Measurements from ENCODE around the gene AANAT. TPM values are rescaled to one million over a fixed set of nuclear protein-coding genes. Genes with fewer than 3 reads are reported as not detected.

Gene AANAT
- total and polyA plus RNA-seq, 4 donors = not detected

DNA sequence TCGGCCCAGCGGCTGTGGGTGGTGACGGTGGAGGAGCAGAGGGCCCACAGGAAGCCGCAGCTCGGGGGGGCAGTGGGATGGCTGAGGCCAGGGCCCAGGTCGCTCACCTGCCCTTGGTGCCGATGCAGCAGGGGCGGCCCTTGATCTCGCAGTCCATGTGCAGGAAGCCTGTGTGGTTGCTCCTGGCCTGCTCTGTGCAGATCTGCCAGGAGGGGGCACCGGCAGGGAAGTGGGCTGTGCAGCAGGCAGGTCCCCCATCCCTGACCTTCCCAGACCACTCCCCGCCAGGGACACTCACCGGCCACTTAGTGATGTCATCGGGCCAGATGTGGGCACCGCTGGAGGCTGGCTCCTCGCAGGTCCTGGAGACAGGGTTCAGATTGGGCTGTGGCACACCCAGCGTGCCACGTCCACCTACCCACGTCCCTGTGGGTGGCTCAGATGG is 6.2 kb downstream of the AANAT start:
- no peak for TF ChIP-seq FOXA1 (IDR thresholded peaks at IDR 0.05)
- TF ChIP-seq, protein P1, sequence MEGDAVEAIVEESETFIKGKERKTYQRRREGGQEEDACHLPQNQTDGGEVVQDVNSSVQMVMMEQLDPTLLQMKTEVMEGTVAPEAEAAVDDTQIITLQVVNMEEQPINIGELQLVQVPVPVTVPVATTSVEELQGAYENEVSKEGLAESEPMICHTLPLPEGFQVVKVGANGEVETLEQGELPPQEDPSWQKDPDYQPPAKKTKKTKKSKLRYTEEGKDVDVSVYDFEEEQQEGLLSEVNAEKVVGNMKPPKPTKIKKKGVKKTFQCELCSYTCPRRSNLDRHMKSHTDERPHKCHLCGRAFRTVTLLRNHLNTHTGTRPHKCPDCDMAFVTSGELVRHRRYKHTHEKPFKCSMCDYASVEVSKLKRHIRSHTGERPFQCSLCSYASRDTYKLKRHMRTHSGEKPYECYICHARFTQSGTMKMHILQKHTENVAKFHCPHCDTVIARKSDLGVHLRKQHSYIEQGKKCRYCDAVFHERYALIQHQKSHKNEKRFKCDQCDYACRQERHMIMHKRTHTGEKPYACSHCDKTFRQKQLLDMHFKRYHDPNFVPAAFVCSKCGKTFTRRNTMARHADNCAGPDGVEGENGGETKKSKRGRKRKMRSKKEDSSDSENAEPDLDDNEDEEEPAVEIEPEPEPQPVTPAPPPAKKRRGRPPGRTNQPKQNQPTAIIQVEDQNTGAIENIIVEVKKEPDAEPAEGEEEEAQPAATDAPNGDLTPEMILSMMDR (IDR thresholded peaks at IDR 0.05; ENCODE audit: low read depth, low read length, missing input control) = peak; percentile 8
- Histone ChIP-seq H3K9me3 (ENCODE audit: control insufficient read depth in 4 of 4, low read length in 3 of 4) (no peaks in the 10 kb centered on the region), H3K4me1 (ENCODE audit: control insufficient read depth in 4 of 4, insufficient read depth in 4 of 4, low read length in 3 of 4) (no peaks in the 10 kb centered on the region), H3K27me3 (ENCODE audit: control insufficient read depth in 4 of 4, insufficient read depth in 4 of 4, low read length in 3 of 4) (no peaks in the 10 kb centered on the region), H3K4me3 (ENCODE audit: low read depth in 1 of 3, low read length in 3 of 3) (no peak overlapping the region), H3K9ac (ENCODE audit: low read depth in 1 of 2, low read length in 2 of 2) (no peak overlapping the region), H3K36me3 (ENCODE audit: control insufficient read depth in 4 of 4, insufficient read depth in 3 of 4, low read depth in 1 of 4, low read length in 3 of 4) (peaks cover 0 to 28% (median 6%) of the 10 kb centered on the region in 4 donors), H3K27ac (ENCODE audit: low read depth in 1 of 2, low read length in 2 of 2) (no peak overlapping the region)
- WGBS = 90% methylated on average over 18 of the region's 18 CpGs
- DNase-seq (ENCODE audit: low spot score) = no peak

DNA sequence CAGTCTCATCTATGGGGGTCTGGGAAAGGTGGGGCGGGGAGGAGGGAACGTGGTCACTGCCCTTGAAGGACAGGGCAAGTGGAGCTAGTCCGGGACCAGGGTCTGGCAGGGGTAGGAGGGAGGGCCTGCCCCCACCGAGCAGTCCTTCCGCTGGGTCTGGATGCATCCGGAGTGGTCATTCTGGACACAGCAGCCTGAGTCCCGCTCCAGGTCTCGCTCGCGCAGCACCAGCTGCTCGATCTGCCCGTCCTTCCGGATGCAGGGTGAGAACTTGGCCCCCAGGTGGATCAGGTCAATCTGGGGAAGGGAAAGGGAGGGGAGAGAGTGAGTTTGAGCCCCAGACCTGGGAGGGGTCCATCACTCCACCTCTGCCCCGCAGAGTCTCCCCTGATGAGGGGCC is 6.8 kb downstream of the AANAT start:
- TF ChIP-seq, protein P2, sequence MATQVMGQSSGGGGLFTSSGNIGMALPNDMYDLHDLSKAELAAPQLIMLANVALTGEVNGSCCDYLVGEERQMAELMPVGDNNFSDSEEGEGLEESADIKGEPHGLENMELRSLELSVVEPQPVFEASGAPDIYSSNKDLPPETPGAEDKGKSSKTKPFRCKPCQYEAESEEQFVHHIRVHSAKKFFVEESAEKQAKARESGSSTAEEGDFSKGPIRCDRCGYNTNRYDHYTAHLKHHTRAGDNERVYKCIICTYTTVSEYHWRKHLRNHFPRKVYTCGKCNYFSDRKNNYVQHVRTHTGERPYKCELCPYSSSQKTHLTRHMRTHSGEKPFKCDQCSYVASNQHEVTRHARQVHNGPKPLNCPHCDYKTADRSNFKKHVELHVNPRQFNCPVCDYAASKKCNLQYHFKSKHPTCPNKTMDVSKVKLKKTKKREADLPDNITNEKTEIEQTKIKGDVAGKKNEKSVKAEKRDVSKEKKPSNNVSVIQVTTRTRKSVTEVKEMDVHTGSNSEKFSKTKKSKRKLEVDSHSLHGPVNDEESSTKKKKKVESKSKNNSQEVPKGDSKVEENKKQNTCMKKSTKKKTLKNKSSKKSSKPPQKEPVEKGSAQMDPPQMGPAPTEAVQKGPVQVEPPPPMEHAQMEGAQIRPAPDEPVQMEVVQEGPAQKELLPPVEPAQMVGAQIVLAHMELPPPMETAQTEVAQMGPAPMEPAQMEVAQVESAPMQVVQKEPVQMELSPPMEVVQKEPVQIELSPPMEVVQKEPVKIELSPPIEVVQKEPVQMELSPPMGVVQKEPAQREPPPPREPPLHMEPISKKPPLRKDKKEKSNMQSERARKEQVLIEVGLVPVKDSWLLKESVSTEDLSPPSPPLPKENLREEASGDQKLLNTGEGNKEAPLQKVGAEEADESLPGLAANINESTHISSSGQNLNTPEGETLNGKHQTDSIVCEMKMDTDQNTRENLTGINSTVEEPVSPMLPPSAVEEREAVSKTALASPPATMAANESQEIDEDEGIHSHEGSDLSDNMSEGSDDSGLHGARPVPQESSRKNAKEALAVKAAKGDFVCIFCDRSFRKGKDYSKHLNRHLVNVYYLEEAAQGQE (IDR thresholded peaks at IDR 0.05) = no peak
- TF ChIP-seq FOXA2 (IDR thresholded peaks at IDR 0.05) = no peak
- H3K36me3 ChIP-seq (ENCODE audit: control insufficient read depth in 4 of 4, insufficient read depth in 3 of 4, low read depth in 1 of 4, low read length in 3 of 4) = peaks cover 0 to 32% (median 9%) of the 10 kb centered on the region in 4 donors

DNA sequence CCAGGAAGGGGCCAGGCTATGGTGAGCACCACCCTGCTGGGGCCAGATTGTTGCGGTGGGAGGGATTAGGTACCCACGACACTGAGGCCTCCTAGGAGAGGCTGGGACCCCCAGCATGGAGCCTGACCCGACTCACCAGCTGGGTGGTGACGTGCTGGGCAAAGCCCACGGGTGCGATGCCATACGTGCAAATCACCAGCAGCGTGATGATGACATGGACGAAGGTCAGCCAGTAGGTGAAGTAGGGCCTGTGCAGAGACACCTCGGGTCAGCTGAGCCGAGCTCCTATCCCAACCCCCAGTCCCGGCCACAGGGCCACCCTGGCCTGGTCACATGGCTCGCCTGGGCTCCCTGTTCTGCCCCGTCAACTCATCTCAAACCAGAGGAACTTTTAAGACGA is 7.5 kb downstream of the AANAT start:
- Histone ChIP-seq H3K9me3 (ENCODE audit: control insufficient read depth in 4 of 4, low read length in 3 of 4) (no peaks in the 10 kb centered on the region), H3K27me3 (ENCODE audit: control insufficient read depth in 4 of 4, insufficient read depth in 4 of 4, low read length in 3 of 4) (no peaks in the 10 kb centered on the region), H3K36me3 (ENCODE audit: control insufficient read depth in 4 of 4, insufficient read depth in 3 of 4, low read depth in 1 of 4, low read length in 3 of 4) (peaks cover 0 to 34% (median 9%) of the 10 kb centered on the region in 4 donors), H3K4me3 (ENCODE audit: low read depth in 1 of 3, low read length in 3 of 3) (no peak overlapping the region), H3K27ac (ENCODE audit: low read depth in 1 of 2, low read length in 2 of 2) (no peak overlapping the region), H3K4me1 (ENCODE audit: control insufficient read depth in 4 of 4, insufficient read depth in 4 of 4, low read length in 3 of 4) (no peaks in the 10 kb centered on the region), H3K9ac (ENCODE audit: low read depth in 1 of 2, low read length in 2 of 2) (no peak overlapping the region)
- WGBS = 97% methylated on average over 15 of the region's 15 CpGs
- no peak for DNase-seq (ENCODE audit: low spot score)
- TF ChIP-seq, protein P3, sequence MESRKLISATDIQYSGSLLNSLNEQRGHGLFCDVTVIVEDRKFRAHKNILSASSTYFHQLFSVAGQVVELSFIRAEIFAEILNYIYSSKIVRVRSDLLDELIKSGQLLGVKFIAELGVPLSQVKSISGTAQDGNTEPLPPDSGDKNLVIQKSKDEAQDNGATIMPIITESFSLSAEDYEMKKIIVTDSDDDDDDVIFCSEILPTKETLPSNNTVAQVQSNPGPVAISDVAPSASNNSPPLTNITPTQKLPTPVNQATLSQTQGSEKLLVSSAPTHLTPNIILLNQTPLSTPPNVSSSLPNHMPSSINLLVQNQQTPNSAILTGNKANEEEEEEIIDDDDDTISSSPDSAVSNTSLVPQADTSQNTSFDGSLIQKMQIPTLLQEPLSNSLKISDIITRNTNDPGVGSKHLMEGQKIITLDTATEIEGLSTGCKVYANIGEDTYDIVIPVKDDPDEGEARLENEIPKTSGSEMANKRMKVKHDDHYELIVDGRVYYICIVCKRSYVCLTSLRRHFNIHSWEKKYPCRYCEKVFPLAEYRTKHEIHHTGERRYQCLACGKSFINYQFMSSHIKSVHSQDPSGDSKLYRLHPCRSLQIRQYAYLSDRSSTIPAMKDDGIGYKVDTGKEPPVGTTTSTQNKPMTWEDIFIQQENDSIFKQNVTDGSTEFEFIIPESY (IDR thresholded peaks at IDR 0.05) = no peak
- TF ChIP-seq, protein P4, sequence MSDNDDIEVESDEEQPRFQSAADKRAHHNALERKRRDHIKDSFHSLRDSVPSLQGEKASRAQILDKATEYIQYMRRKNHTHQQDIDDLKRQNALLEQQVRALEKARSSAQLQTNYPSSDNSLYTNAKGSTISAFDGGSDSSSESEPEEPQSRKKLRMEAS (IDR thresholded peaks at IDR 0.05) = no peak
- TF ChIP-seq GABPA (IDR thresholded peaks at IDR 0.05 in 1 of 2, conservative IDR thresholded peaks at IDR 0.05 in 1 of 2) (no peak), FOXA2 (IDR thresholded peaks at IDR 0.05) (no peak), YY1 (IDR thresholded peaks at IDR 0.05) (no peak), HNF4A (conservative IDR thresholded peaks at IDR 0.05) (no peak), SP1 (IDR thresholded peaks at IDR 0.05) (no peak), EGR1 (IDR thresholded peaks at IDR 0.05; ENCODE audit: low read depth in 2 of 2) (no peak), JUND (IDR thresholded peaks at IDR 0.05) (no peak), RAD21 (IDR thresholded peaks at IDR 0.05) (no peak)
- TF ChIP-seq, protein P2 (IDR thresholded peaks at IDR 0.05) = no peak
- TF ChIP-seq, protein P5, sequence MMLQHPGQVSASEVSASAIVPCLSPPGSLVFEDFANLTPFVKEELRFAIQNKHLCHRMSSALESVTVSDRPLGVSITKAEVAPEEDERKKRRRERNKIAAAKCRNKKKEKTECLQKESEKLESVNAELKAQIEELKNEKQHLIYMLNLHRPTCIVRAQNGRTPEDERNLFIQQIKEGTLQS (IDR thresholded peaks at IDR 0.05) = no peak

More for the DNA sequence above, 6.8 kb downstream of the AANAT start:
- Histone ChIP-seq H3K27ac (ENCODE audit: low read depth in 1 of 2, low read length in 2 of 2) (no peak overlapping the region), H3K27me3 (ENCODE audit: control insufficient read depth in 4 of 4, insufficient read depth in 4 of 4, low read length in 3 of 4) (no peaks in the 10 kb centered on the region), H3K4me1 (ENCODE audit: control insufficient read depth in 4 of 4, insufficient read depth in 4 of 4, low read length in 3 of 4) (no peaks in the 10 kb centered on the region), H3K9me3 (ENCODE audit: control insufficient read depth in 4 of 4, low read length in 3 of 4) (no peaks in the 10 kb centered on the region), H3K4me3 (ENCODE audit: low read depth in 1 of 3, low read length in 3 of 3) (no peak overlapping the region), H3K9ac (ENCODE audit: low read depth in 1 of 2, low read length in 2 of 2) (no peak overlapping the region)
- 98% methylated on average over 14 of the region's 14 CpGs for WGBS
- no peak for DNase-seq (ENCODE audit: low spot score)

Data from liver (tissue), 9 donors.